ENCODE data around the gene HABP2.

Gene HABP2

GRCh38 chr10:113569576-113569975 lies 16.7 kb downstream of the HABP2 start:
- Histone ChIP-seq H3K36me3 (ENCODE audit: control insufficient read depth in 2 of 2, insufficient read depth in 1 of 2, low read length in 2 of 2) (no peaks in the 10 kb centered on the region), H3K27ac (ENCODE audit: extremely low read depth, low read depth, low read length) (no peak overlapping the region), H3K4me1 (ENCODE audit: control insufficient read depth, insufficient read depth, low read length) (peaks cover 4% of the 10 kb centered on the region), H3K4me3 (ENCODE audit: low read depth, low read length) (no peak overlapping the region), H3K9me3 (ENCODE audit: control insufficient read depth, insufficient read depth, low read depth, low read length) (no peaks in the 10 kb centered on the region)
- CTCF ChIA-PET = no interaction called here
- TF ChIP-seq ZNF449 (tag by site-specific recombination; IDR thresholded peaks at IDR 0.05) = peak; percentile 69; the same call in 1 of the 2 replicates
- TF ChIP-seq ZNF146 (tag by site-specific recombination; IDR thresholded peaks at IDR 0.05) = no peak
- no peak for TF ChIP-seq ZNF155 (tag by site-specific recombination; IDR thresholded peaks at IDR 0.05)
- POLR2A ChIA-PET = no interaction called here

- CTCF ChIA-PET = interaction anchor here (0.6 to 1.3 kb wide), 4 partner anchors 10 to 1101 kb away, joined by 3 to 4 read pairs (median 3); no protein-coding TSS in a partner anchor
- TF ChIP-seq PRDM6 (tag by site-specific recombination; IDR thresholded peaks at IDR 0.05) (peak; percentile 59), ZNF426 (tag by site-specific recombination; IDR thresholded peaks at IDR 0.05) (no peak), ZNF585B (tag by site-specific recombination; IDR thresholded peaks at IDR 0.05) (no peak)
- POLR2A ChIA-PET = interaction anchor here (0.6 kb wide), 1 partner anchor 10 kb away, joined by 3 read pairs; no protein-coding TSS in a partner anchor
Observed at GRCh38 chr10:113572520-113573290, 19.9 kb downstream of the HABP2 start.

GRCh38 chr10:113573368-113573767 lies 20.5 kb downstream of the HABP2 start:
- ChIA-PET POLR2A (no interaction called here), CTCF (interaction anchor here (0.6 to 1.3 kb wide), 3 partner anchors 11 to 52 kb away, joined by 3 read pairs; no protein-coding TSS in a partner anchor)
- Histone ChIP-seq H3K4me1 (ENCODE audit: control insufficient read depth, insufficient read depth, low read length) (peaks cover 2% of the 10 kb centered on the region; the same call in 1 of the 2 replicates), H3K4me3 (ENCODE audit: low read depth, low read length) (no peak overlapping the region), H3K36me3 (ENCODE audit: control insufficient read depth in 2 of 2, insufficient read depth in 1 of 2, low read length in 2 of 2) (no peaks in the 10 kb centered on the region), H3K9me3 (ENCODE audit: control insufficient read depth, insufficient read depth, low read depth, low read length) (no peaks in the 10 kb centered on the region), H3K27ac (ENCODE audit: extremely low read depth, low read depth, low read length) (no peak overlapping the region)
- TF ChIP-seq ZNF302 (tag by site-specific recombination; IDR thresholded peaks at IDR 0.05; ENCODE audit: low read depth) = no peak
- no peak for TF ChIP-seq HIC1 (tag by site-specific recombination; IDR thresholded peaks at IDR 0.05)
- TF ChIP-seq ZBTB8A (tag by site-specific recombination; IDR thresholded peaks at IDR 0.05) = no peak
- TF ChIP-seq KLF8 (tag by site-specific recombination; IDR thresholded peaks at IDR 0.05) = no peak
- no peak for TF ChIP-seq ZNF398 (tag by site-specific recombination; IDR thresholded peaks at IDR 0.05)
- TF ChIP-seq ZNF777 (tag by site-specific recombination; IDR thresholded peaks at IDR 0.05; ENCODE audit: borderline replicate concordance) = no peak
- no peak for TF ChIP-seq ZNF514 (tag by site-specific recombination; IDR thresholded peaks at IDR 0.05)
- TF ChIP-seq ZNF785 (tag by site-specific recombination; IDR thresholded peaks at IDR 0.05) = no peak

More at GRCh38 chr10:113572520-113573290, 19.9 kb downstream of the HABP2 start:
- no peak overlapping the region for H3K27ac ChIP-seq (ENCODE audit: extremely low read depth, low read depth, low read length)
- no peak overlapping the region for H3K4me3 ChIP-seq (ENCODE audit: low read depth, low read length)
- no peaks in the 10 kb centered on the region for H3K9me3 ChIP-seq (ENCODE audit: control insufficient read depth, insufficient read depth, low read depth, low read length)
- H3K4me1 ChIP-seq (ENCODE audit: control insufficient read depth, insufficient read depth, low read length) = peaks cover 2% of the 10 kb centered on the region; the same call in 1 of the 2 replicates
- no peaks in the 10 kb centered on the region for H3K36me3 ChIP-seq (ENCODE audit: control insufficient read depth in 2 of 2, insufficient read depth in 1 of 2, low read length in 2 of 2)

Data from HEK293 (cell line).